MM.1S (cell line): ENCODE results near the gene GARNL3.

Source experiments
- DNase-seq: peaks from one replicate; pipeline ENCODE4 v3.0.0-alpha.2; 2015
- H2AFZ ChIP-seq: fragments of 300-600 bp; sonication (generic); 2 replicates; pipeline ENCODE4 v1.6.0; 2016; ENCODE audit warnings: antibody characterized with exemption, low read length
- H3F3A ChIP-seq: fragments of 300-600 bp; sonication (generic); 2 replicates; pipeline ENCODE4 v1.6.1; 2016; ENCODE audit warnings: mild to moderate bottlenecking, antibody characterized with exemption, low read length, moderate library complexity, mixed read lengths; ENCODE audit not compliant: insufficient read depth
- H3K27ac ChIP-seq: fragments of 300-600 bp; sonication (generic); 2 replicates; pipeline ENCODE4 v1.5.1; 2016; ENCODE audit warnings: mild to moderate bottlenecking, low read length
- H3K27me3 ChIP-seq: fragments of 300-600 bp; sonication (generic); replicated peaks from 2 replicates; pipeline ENCODE4 v1.6.0; 2016; ENCODE audit warnings: low read length; ENCODE audit not compliant: insufficient read depth
- H3K36me3 ChIP-seq: fragments of 300-600 bp; sonication (generic); replicated peaks from 2 replicates; pipeline ENCODE4 v1.6.1; 2016; ENCODE audit warnings: mild to moderate bottlenecking, low read length, mixed read lengths; ENCODE audit not compliant: insufficient read depth
- H3K4me1 ChIP-seq: fragments of 300-600 bp; sonication (generic); 2 replicates; pipeline ENCODE4 v1.6.1; 2016; ENCODE audit warnings: low read length, mixed read lengths
- H3K4me2 ChIP-seq: fragments of 300-600 bp; sonication (generic); 2 replicates; pipeline ENCODE4 v1.6.0; 2016; ENCODE audit warnings: low read depth, low read length
- H3K4me3 ChIP-seq: fragments of 300-600 bp; sonication (generic); 2 replicates; pipeline ENCODE4 v1.5.1; 2016; ENCODE audit warnings: low read length, mixed read lengths
- H3K79me2 ChIP-seq: fragments of 300-600 bp; sonication (generic); 2 replicates; pipeline ENCODE4 v1.6.1; 2016; ENCODE audit warnings: mixed run types, low read length, mixed read lengths
- H3K9ac ChIP-seq: fragments of 300-600 bp; sonication (generic); 2 replicates; pipeline ENCODE4 v1.6.1; 2016; ENCODE audit warnings: low read length, mixed read lengths
- H3K9me2 ChIP-seq: fragments of 300-600 bp; sonication (generic); replicated peaks from 2 replicates; pipeline ENCODE4 v1.6.1; 2016; ENCODE audit warnings: mild to moderate bottlenecking, low read length, mixed read lengths; ENCODE audit not compliant: insufficient read depth
- H3K9me3 ChIP-seq: fragments of 300-600 bp; sonication (generic); replicated peaks from 2 replicates; pipeline ENCODE4 v1.6.1; 2016; ENCODE audit warnings: mild to moderate bottlenecking, low read length, mixed read lengths; ENCODE audit not compliant: insufficient read depth
- H4K20me1 ChIP-seq: fragments of 300-600 bp; sonication (generic); 2 replicates; pipeline ENCODE4 v1.6.1; 2016; ENCODE audit warnings: mild to moderate bottlenecking, low read length, moderate library complexity, mixed read lengths; ENCODE audit not compliant: insufficient read depth
- CTCF ChIP-seq: fragments of 300-600 bp; sonication (generic); IDR thresholded peaks from 2 replicates; pipeline ENCODE4 v1.5.1; 2016; ENCODE audit warnings: antibody characterized with exemption, low read length, mixed read lengths
- EZH2 ChIP-seq: fragments of 300-600 bp; sonication (generic); optimal IDR thresholded peaks from 2 replicates; pipeline ENCODE3; 2017; ENCODE audit warnings: low read depth, mild to moderate bottlenecking, antibody characterized with exemption, low read length, mixed read lengths
- EZH2phosphoT487 ChIP-seq: fragments of 300-600 bp; sonication (generic); IDR thresholded peaks from 2 replicates; pipeline ENCODE4 v1.6.1; 2018; ENCODE audit warnings: antibody characterized with exemption, low read length

Gene GARNL3

GRCh38 chr9:127366594-127366993 lies 102.0 kb downstream of the GARNL3 start:
- Histone ChIP-seq H3K36me3 (no peaks in the 10 kb centered on the region), H3K27me3 (no peaks in the 10 kb centered on the region), H3K9ac (no peak overlapping the region), H3K4me1 (no peaks in the 10 kb centered on the region), H3F3A (no peaks in the 10 kb centered on the region), H4K20me1 (no peaks in the 10 kb centered on the region), H3K79me2 (no peaks in the 10 kb centered on the region), H3K27ac (no peak overlapping the region), H3K9me2 (no peaks in the 10 kb centered on the region), H3K4me2 (no peak overlapping the region), H3K9me3 (no peaks in the 10 kb centered on the region), H2AFZ (no peak overlapping the region), H3K4me3 (no peak overlapping the region)
- no peak for TF ChIP-seq EZH2phosphoT487
- no peak for TF ChIP-seq EZH2
- no peak for TF ChIP-seq CTCF
- DNase-seq, result no peak

- TF ChIP-seq CTCF (no peak), EZH2 (no peak), EZH2phosphoT487 (no peak)
- H3K9ac ChIP-seq, result no peak overlapping the region
- no peak overlapping the region for H3K4me2 ChIP-seq
Observed at GRCh38 chr9:127368852-127369402, 104.4 kb downstream of the GARNL3 start.

GRCh38 chr9:127369428-127369827 lies 104.9 kb downstream of the GARNL3 start:
- no peak for DNase-seq
- H3K4me1 ChIP-seq, result no peaks in the 10 kb centered on the region

More at GRCh38 chr9:127368852-127369402, 104.4 kb downstream of the GARNL3 start:
- DNase-seq, result no peak
- no peaks in the 10 kb centered on the region for H3K79me2 ChIP-seq
- H4K20me1 ChIP-seq, result no peaks in the 10 kb centered on the region
- no peaks in the 10 kb centered on the region for H3K4me1 ChIP-seq
- H3K9me2 ChIP-seq, result no peaks in the 10 kb centered on the region
- no peaks in the 10 kb centered on the region for H3K9me3 ChIP-seq
- no peaks in the 10 kb centered on the region for H3F3A ChIP-seq
- no peak overlapping the region for H2AFZ ChIP-seq
- H3K27me3 ChIP-seq, result no peaks in the 10 kb centered on the region
- H3K27ac ChIP-seq, result no peak overlapping the region
- H3K36me3 ChIP-seq, result no peaks in the 10 kb centered on the region
- H3K4me3 ChIP-seq, result no peak overlapping the region

More at GRCh38 chr9:127369428-127369827, 104.9 kb downstream of the GARNL3 start:
- Histone ChIP-seq H3K9me2 (no peaks in the 10 kb centered on the region), H3K4me3 (no peak overlapping the region), H3K36me3 (no peaks in the 10 kb centered on the region), H3K27ac (no peak overlapping the region), H3K9ac (no peak overlapping the region), H3K9me3 (no peaks in the 10 kb centered on the region), H3K4me2 (no peak overlapping the region), H4K20me1 (no peaks in the 10 kb centered on the region), H3K79me2 (no peaks in the 10 kb centered on the region), H2AFZ (no peak overlapping the region), H3F3A (no peaks in the 10 kb centered on the region), H3K27me3 (no peaks in the 10 kb centered on the region)
- TF ChIP-seq EZH2phosphoT487 (no peak), CTCF (no peak), EZH2 (no peak)
